22Rv1 (cell line): ENCODE results near the gene TMEM39B.
A peak's percentile ranks its signal among the peaks of the same experiment; 100 is the strongest.
"Not testable (repeated sequence)": the region's sequence is repeated elsewhere in the genome, so short reads cannot be mapped to it uniquely, and the experiment has no call there.

Experiments used
- H3K27ac ChIP-seq: fragments of 450-650 bp; 2 replicates; pipeline ENCODE4 v1.5.1; 2017
- CTCF ChIP-seq: fragments of 450-650 bp; IDR thresholded peaks from 2 replicates; pipeline ENCODE4 v1.5.1; 2017; ENCODE audit warnings: mild to moderate bottlenecking
- ZFX ChIP-seq: fragments of 450-650 bp; IDR thresholded peaks from 2 replicates; pipeline ENCODE4 v1.6.1; 2017; ENCODE audit warnings: antibody characterized with exemption, borderline replicate concordance

TMEM39B gene

GRCh38 chr1:32105338-32105737 is 32.6 kb downstream of the TMEM39B start:
- H3K27ac ChIP-seq: no peak overlapping the region
- TF ChIP-seq ZFX (no peak), CTCF (no peak)

GRCh38 chr1:32106663-32107275 is 34.0 kb downstream of the TMEM39B start:
- TF ChIP-seq ZFX (no peak), CTCF (no peak)
- H3K27ac ChIP-seq: no peak overlapping the region; the same call in 1 of the 2 replicates

- H3K27ac ChIP-seq: peak within 1 kb of the TSS; percentile 86
- TF ChIP-seq CTCF: no peak
- 0 out of 2 replicates have a peak, but pooled peaks have one; percentile 31 for TF ChIP-seq ZFX
Observed at GRCh38 chr1:32107742-32108661, 35.3 kb downstream of the TMEM39B start, which contains the start of gene KPNA6. KPNA6 (plus strand) TSS chr1:32108056; CDS start chr1:32108131, 75 bp downstream.

- TF ChIP-seq CTCF: no peak
- no peak for TF ChIP-seq ZFX
- H3K27ac ChIP-seq: no peak overlapping the region
Observed at GRCh38 chr1:32111040-32111623, 38.4 kb downstream of the TMEM39B start.

- TF ChIP-seq ZFX (no peak), CTCF (no peak)
- H3K27ac ChIP-seq: no peak overlapping the region
Observed at GRCh38 chr1:32111789-32112188, 39.0 kb downstream of the TMEM39B start.

GRCh38 chr1:32112806-32113375 is 40.2 kb downstream of the TMEM39B start:
- H3K27ac ChIP-seq: no peak overlapping the region
- TF ChIP-seq ZFX (no peak), CTCF (no peak)

GRCh38 chr1:32113436-32113835 is 40.7 kb downstream of the TMEM39B start:
- H3K27ac ChIP-seq: not testable (repeated sequence)
